Fibroblast of lung (primary cell): ENCODE results near the gene SLC16A3.

ENCODE experiments used
- CTCF ChIP-seq, 2 donors: IDR thresholded peaks in 1 of 2; conservative IDR thresholded peaks in 1 of 2; 1 replicate in 1 of 2; 2 replicates in 1 of 2; pipeline ENCODE4 v1.5.1; 2011 to 2012; ENCODE audit warnings: low read length in 2 of 2, control low read depth in 1 of 2, inconsistent platforms in 1 of 2, low read depth in 1 of 2, mild to moderate bottlenecking in 1 of 2
- EZH2 ChIP-seq: IDR thresholded peaks from 2 replicates; pipeline ENCODE4 v1.5.1; 2012; ENCODE audit warnings: low read length, control low read depth, mild to moderate bottlenecking; ENCODE audit errors: missing control alignments

GRCh38 chr17:82201498-82201910 lies 27.3 kb upstream of the SLC16A3 start:
- no peak for TF ChIP-seq CTCF (conservative IDR thresholded peaks at IDR 0.05 in 1 of 2, IDR thresholded peaks at IDR 0.05 in 1 of 2; ENCODE audit: low read depth in 1 of 2, low read length in 2 of 2)
- no peak for TF ChIP-seq EZH2
